ENCODE results near the gene DNAI2. TPM values are rescaled to one million over a fixed set of nuclear protein-coding genes. Genes with fewer than 3 reads are reported as not detected.
A peak's percentile ranks its signal among the peaks of the same experiment; 100 is the strongest.

Gene DNAI2
- total and polyA plus RNA-seq, 9 of the 15 experiments (the other 6 are each of a cell fraction or from before 2014, with no cell fraction given): not detected

- TF ChIP-seq, protein P1, sequence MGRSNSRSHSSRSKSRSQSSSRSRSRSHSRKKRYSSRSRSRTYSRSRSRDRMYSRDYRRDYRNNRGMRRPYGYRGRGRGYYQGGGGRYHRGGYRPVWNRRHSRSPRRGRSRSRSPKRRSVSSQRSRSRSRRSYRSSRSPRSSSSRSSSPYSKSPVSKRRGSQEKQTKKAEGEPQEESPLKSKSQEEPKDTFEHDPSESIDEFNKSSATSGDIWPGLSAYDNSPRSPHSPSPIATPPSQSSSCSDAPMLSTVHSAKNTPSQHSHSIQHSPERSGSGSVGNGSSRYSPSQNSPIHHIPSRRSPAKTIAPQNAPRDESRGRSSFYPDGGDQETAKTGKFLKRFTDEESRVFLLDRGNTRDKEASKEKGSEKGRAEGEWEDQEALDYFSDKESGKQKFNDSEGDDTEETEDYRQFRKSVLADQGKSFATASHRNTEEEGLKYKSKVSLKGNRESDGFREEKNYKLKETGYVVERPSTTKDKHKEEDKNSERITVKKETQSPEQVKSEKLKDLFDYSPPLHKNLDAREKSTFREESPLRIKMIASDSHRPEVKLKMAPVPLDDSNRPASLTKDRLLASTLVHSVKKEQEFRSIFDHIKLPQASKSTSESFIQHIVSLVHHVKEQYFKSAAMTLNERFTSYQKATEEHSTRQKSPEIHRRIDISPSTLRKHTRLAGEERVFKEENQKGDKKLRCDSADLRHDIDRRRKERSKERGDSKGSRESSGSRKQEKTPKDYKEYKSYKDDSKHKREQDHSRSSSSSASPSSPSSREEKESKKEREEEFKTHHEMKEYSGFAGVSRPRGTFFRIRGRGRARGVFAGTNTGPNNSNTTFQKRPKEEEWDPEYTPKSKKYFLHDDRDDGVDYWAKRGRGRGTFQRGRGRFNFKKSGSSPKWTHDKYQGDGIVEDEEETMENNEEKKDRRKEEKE (IDR thresholded peaks at IDR 0.05; ENCODE audit: borderline replicate concordance in 1 of 2, control insufficient read depth in 1 of 2, low read depth in 2 of 2, low read length in 1 of 2): no peak
- TF ChIP-seq ZNF280B (CRISPR knock-in tag; IDR thresholded peaks at IDR 0.05) (no peak), KLF16 (IDR thresholded peaks at IDR 0.05) (peak; percentile 70; the same call in 1 of the 2 replicates), ASH1L (IDR thresholded peaks at IDR 0.05; ENCODE audit: borderline replicate concordance, low read depth, partially characterized antibody) (no peak), NRF1 (conservative IDR thresholded peaks at IDR 0.05 in 1 of 2, IDR thresholded peaks at IDR 0.05 in 1 of 2) (no peak), ZNF12 (CRISPR knock-in tag; IDR thresholded peaks at IDR 0.05) (no peak), CXXC5 (CRISPR knock-in tag; IDR thresholded peaks at IDR 0.05) (0 out of 2 replicates have a peak, but pooled peaks have one; percentile 27), ZNF778 (CRISPR knock-in tag; IDR thresholded peaks at IDR 0.05) (no peak)
- TF ChIP-seq, protein P2, sequence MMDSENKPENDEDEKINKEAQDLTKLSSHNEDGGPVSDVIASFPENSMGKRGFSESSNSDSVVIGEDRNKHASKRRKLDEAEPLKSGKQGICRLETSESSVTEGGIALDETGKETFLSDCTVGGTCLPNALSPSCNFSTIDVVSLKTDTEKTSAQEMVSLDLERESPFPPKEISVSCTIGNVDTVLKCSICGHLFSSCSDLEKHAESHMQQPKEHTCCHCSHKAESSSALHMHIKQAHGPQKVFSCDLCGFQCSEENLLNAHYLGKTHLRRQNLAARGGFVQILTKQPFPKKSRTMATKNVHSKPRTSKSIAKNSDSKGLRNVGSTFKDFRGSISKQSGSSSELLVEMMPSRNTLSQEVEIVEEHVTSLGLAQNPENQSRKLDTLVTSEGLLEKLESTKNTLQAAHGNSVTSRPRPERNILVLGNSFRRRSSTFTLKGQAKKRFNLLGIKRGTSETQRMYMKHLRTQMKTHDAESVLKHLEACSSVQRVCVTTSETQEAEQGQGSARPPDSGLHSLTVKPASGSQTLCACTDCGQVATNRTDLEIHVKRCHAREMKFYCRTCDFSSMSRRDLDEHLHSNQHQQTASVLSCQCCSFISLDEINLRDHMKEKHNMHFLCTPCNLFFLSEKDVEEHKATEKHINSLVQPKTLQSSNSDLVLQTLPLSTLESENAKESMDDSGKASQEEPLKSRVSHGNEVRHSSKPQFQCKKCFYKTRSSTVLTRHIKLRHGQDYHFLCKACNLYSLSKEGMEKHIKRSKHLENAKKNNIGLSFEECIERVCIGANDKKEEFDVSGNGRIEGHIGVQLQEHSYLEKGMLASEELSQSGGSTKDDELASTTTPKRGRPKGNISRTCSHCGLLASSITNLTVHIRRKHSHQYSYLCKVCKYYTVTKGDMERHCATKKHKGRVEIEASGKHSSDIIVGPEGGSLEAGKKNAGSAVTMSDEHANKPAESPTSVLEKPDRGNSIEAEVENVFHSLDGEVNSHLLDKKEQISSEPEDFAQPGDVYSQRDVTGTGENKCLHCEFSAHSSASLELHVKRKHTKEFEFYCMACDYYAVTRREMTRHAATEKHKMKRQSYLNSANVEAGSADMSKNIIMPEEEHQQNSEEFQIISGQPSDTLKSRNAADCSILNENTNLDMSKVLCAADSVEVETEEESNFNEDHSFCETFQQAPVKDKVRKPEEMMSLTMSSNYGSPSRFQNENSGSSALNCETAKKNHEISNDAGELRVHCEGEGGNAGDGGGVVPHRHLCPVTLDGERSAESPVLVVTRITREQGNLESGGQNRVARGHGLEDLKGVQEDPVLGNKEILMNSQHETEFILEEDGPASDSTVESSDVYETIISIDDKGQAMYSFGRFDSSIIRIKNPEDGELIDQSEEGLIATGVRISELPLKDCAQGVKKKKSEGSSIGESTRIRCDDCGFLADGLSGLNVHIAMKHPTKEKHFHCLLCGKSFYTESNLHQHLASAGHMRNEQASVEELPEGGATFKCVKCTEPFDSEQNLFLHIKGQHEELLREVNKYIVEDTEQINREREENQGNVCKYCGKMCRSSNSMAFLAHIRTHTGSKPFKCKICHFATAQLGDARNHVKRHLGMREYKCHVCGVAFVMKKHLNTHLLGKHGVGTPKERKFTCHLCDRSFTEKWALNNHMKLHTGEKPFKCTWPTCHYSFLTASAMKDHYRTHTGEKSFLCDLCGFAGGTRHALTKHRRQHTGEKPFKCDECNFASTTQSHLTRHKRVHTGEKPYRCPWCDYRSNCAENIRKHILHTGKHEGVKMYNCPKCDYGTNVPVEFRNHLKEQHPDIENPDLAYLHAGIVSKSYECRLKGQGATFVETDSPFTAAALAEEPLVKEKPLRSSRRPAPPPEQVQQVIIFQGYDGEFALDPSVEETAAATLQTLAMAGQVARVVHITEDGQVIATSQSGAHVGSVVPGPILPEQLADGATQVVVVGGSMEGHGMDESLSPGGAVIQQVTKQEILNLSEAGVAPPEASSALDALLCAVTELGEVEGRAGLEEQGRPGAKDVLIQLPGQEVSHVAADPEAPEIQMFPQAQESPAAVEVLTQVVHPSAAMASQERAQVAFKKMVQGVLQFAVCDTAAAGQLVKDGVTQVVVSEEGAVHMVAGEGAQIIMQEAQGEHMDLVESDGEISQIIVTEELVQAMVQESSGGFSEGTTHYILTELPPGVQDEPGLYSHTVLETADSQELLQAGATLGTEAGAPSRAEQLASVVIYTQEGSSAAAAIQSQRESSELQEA (IDR thresholded peaks at IDR 0.05; ENCODE audit: low read depth): no peak
- TF ChIP-seq, protein P3, sequence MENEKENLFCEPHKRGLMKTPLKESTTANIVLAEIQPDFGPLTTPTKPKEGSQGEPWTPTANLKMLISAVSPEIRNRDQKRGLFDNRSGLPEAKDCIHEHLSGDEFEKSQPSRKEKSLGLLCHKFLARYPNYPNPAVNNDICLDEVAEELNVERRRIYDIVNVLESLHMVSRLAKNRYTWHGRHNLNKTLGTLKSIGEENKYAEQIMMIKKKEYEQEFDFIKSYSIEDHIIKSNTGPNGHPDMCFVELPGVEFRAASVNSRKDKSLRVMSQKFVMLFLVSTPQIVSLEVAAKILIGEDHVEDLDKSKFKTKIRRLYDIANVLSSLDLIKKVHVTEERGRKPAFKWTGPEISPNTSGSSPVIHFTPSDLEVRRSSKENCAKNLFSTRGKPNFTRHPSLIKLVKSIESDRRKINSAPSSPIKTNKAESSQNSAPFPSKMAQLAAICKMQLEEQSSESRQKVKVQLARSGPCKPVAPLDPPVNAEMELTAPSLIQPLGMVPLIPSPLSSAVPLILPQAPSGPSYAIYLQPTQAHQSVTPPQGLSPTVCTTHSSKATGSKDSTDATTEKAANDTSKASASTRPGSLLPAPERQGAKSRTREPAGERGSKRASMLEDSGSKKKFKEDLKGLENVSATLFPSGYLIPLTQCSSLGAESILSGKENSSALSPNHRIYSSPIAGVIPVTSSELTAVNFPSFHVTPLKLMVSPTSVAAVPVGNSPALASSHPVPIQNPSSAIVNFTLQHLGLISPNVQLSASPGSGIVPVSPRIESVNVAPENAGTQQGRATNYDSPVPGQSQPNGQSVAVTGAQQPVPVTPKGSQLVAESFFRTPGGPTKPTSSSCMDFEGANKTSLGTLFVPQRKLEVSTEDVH (IDR thresholded peaks at IDR 0.05; ENCODE audit: low read depth, partially characterized antibody): no peak
These were observed 8.7 kb downstream of the DNAI2 start (continued) for GRCh38 chr17:74282587-74283370.

Measured in K562 (cell line).